Osteoblast (primary cell): ENCODE measurements around the gene ZNRF2. TPM values are rescaled to one million over a fixed set of nuclear protein-coding genes. Genes with fewer than 3 reads are reported as not detected.

Experiments
- DNase-seq: peaks from one replicate; pipeline ENCODE4 v3.0.0; 2011; ENCODE audit warnings: low spot score, mixed read lengths; ENCODE audit not compliant: insufficient read length; ENCODE audit errors: missing footprints
- H2AFZ ChIP-seq: 2 replicates; pipeline ENCODE4 v1.6.0; 2011; ENCODE audit warnings: mild to moderate bottlenecking, low read length
- H3K27ac ChIP-seq: 2 replicates; pipeline ENCODE4 v1.5.1; 2011; ENCODE audit warnings: mild to moderate bottlenecking, low read depth, low read length, moderate library complexity
- H3K27me3 ChIP-seq: 2 replicates; pipeline ENCODE4 v1.6.0; 2012; ENCODE audit warnings: mild to moderate bottlenecking, control low read depth, inconsistent platforms, low read length, moderate library complexity; ENCODE audit not compliant: insufficient read depth
- H3K36me3 ChIP-seq: 2 replicates; pipeline ENCODE4 v1.5.1; 2011; ENCODE audit warnings: mild to moderate bottlenecking, low read length, control low read depth, moderate library complexity; ENCODE audit not compliant: insufficient read depth
- H3K4me1 ChIP-seq: 2 replicates; pipeline ENCODE4 v1.5.1; 2011; ENCODE audit warnings: mild to moderate bottlenecking, low read length, control low read depth, moderate library complexity; ENCODE audit not compliant: insufficient read depth
- H3K4me2 ChIP-seq: 2 replicates; pipeline ENCODE4 v1.6.0; 2011; ENCODE audit warnings: mild to moderate bottlenecking, low read length; ENCODE audit not compliant: insufficient read depth
- H3K4me3 ChIP-seq: fragments of 200-600 bp; sonication (generic); 3 replicates; pipeline ENCODE4 v1.5.1; 2012; ENCODE audit warnings: mild to moderate bottlenecking, low read length, inconsistent platforms; ENCODE audit not compliant: insufficient read depth
- H3K79me2 ChIP-seq: 2 replicates; pipeline ENCODE4 v1.6.0; 2012; ENCODE audit warnings: mild to moderate bottlenecking, low read length, control low read depth, inconsistent platforms; ENCODE audit not compliant: insufficient read depth
- H3K9me3 ChIP-seq: 2 replicates; pipeline ENCODE4 v1.5.1; 2011; ENCODE audit warnings: low read depth, low read length, control low read depth
- H4K20me1 ChIP-seq: 2 replicates; pipeline ENCODE4 v1.6.0; 2012; ENCODE audit warnings: mild to moderate bottlenecking, low read length, control low read depth; ENCODE audit not compliant: insufficient read depth
- total RNA-seq: library from RNA; depleted of rRNA; stranded (reverse); fragments of >200 nt; gene quantifications from 2 replicates; pipeline ENCODE4 v1.2.3, GENCODE V29; 2012
- TF ChIP-seq, protein P1 (sequence below): IDR thresholded peaks from 2 replicates; pipeline ENCODE4 v1.5.1; 2011; ENCODE audit warnings: mild to moderate bottlenecking, low read depth, low read length, moderate library complexity; ENCODE audit errors: extremely low read depth

The ZNRF2 gene
- total RNA-seq, 1 donor = 12.7 TPM

DNA sequence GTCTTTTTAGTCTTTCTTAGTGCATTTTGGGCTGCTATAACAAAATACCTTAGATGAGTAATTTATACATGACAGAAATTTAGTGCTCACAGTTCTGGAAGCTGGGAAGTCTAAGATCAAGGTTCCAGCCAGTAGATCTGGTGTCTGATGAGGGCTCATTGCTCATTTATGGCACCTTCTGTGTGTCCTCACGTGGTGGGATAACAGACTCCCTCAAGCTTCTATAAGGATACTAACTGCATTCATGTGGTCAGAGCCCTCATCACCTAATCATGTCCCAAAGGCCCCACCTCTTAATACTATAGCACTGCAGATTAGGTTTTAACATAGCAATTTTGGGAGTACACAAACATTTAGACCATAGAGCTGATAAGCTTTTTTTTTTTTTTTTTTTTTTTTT, 80.4 kb downstream of the ZNRF2 start:
- TF ChIP-seq, protein P1, sequence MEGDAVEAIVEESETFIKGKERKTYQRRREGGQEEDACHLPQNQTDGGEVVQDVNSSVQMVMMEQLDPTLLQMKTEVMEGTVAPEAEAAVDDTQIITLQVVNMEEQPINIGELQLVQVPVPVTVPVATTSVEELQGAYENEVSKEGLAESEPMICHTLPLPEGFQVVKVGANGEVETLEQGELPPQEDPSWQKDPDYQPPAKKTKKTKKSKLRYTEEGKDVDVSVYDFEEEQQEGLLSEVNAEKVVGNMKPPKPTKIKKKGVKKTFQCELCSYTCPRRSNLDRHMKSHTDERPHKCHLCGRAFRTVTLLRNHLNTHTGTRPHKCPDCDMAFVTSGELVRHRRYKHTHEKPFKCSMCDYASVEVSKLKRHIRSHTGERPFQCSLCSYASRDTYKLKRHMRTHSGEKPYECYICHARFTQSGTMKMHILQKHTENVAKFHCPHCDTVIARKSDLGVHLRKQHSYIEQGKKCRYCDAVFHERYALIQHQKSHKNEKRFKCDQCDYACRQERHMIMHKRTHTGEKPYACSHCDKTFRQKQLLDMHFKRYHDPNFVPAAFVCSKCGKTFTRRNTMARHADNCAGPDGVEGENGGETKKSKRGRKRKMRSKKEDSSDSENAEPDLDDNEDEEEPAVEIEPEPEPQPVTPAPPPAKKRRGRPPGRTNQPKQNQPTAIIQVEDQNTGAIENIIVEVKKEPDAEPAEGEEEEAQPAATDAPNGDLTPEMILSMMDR = no peak
- Histone ChIP-seq H4K20me1 (no peaks in the 10 kb centered on the region), H3K79me2 (no peaks in the 10 kb centered on the region), H2AFZ (no peak overlapping the region), H3K27ac (no peak overlapping the region), H3K27me3 (no peaks in the 10 kb centered on the region), H3K9me3 (no peaks in the 10 kb centered on the region), H3K36me3 (no peaks in the 10 kb centered on the region), H3K4me3 (no peak overlapping the region), H3K4me1 (peaks cover 28% of the 10 kb centered on the region), H3K4me2 (no peak overlapping the region)
- no peak for DNase-seq

DNA sequence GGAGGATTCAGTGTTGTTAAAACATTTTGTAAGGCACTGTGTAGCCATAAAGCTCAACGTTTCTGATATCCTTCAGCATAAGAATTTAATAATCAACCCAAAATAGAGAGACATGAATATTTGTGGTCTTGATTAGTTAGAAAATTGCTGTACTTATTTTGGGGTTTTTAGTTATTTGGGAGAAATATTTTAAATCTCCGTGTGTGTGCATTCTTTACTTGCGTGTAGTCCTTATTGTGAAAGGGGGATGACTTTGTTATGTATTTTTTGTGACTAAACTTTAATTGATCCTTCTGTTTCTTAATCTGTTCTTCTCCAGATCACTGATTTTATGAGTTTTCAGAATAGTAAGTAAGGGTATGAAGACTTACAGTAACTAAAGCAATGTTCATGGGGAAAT, 81.2 kb downstream of the ZNRF2 start:
- DNase-seq = no peak

DNA sequence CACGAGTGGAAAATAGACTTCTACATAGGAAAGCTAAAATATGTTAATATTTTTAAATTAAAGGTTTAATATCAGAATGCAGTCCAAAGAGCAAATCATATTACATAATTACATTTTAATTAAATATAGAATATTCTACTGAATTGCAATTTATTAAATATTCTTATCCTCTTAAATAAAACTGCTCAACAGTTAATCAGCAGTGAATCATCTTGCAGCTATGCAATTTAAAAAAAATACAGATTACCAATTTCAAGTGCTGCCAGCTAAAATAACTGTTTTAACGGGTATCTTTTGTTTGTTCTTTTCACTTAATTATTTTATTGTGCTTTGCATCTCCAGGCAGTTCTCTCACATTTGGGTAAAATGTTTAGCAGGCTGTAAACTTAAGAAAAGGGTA, 82.2 kb downstream of the ZNRF2 start:
- H3K79me2 ChIP-seq = no peaks in the 10 kb centered on the region
- H3K9me3 ChIP-seq = no peaks in the 10 kb centered on the region
- H4K20me1 ChIP-seq = no peaks in the 10 kb centered on the region
- no peaks in the 10 kb centered on the region for H3K27me3 ChIP-seq
- peaks cover 35% of the 10 kb centered on the region for H3K4me1 ChIP-seq
- no peaks in the 10 kb centered on the region for H3K36me3 ChIP-seq
- no peak for DNase-seq
- no peak overlapping the region for H2AFZ ChIP-seq
- peak overlapping the region; percentile 59 for H3K4me2 ChIP-seq
- no peak overlapping the region for H3K27ac ChIP-seq
- H3K4me3 ChIP-seq = no peak overlapping the region
- TF ChIP-seq, protein P1 = no peak

More for the DNA sequence above, 81.2 kb downstream of the ZNRF2 start:
- Histone ChIP-seq H3K4me3 (no peak overlapping the region), H3K9me3 (no peaks in the 10 kb centered on the region), H3K4me2 (peak overlapping the region; percentile 59), H3K4me1 (peaks cover 35% of the 10 kb centered on the region), H4K20me1 (no peaks in the 10 kb centered on the region), H2AFZ (peak overlapping the region; percentile 26), H3K36me3 (no peaks in the 10 kb centered on the region), H3K27me3 (no peaks in the 10 kb centered on the region), H3K27ac (peak overlapping the region; percentile 1), H3K79me2 (no peaks in the 10 kb centered on the region)
- TF ChIP-seq, protein P1 = no peak

DNA sequence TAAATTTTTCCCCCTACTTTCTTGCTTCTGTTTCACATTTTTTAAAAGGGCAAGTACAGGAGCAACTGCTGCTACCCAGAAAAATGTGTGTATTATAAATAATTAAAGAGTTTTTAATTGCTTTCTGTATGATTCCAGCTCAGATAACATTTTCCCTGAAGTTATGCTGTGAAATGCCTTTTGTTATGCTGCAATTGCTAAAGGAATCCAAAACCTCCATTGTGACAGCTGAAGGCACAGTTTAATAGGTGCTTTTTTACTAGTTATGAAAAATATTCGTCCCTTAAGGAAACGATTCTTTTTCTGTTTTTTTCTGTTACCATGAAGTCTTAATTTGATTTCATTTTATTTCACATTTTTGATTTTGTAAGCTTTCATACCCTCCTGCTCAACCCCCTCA, 83.2 kb downstream of the ZNRF2 start:
- H3K79me2 ChIP-seq = no peaks in the 10 kb centered on the region
- TF ChIP-seq, protein P1 = no peak
- H3K4me1 ChIP-seq = peaks cover 35% of the 10 kb centered on the region
- no peak overlapping the region for H3K27ac ChIP-seq
- H3K36me3 ChIP-seq = no peaks in the 10 kb centered on the region
- H3K4me2 ChIP-seq = no peak overlapping the region
- H3K27me3 ChIP-seq = no peaks in the 10 kb centered on the region
- no peaks in the 10 kb centered on the region for H3K9me3 ChIP-seq
- no peak overlapping the region for H3K4me3 ChIP-seq
- DNase-seq = no peak
- no peaks in the 10 kb centered on the region for H4K20me1 ChIP-seq
- H2AFZ ChIP-seq = no peak overlapping the region
